Esophagus squamous epithelium (tissue), 5 donors: ENCODE results near the gene WNK2. TPM values are rescaled to one million over a fixed set of nuclear protein-coding genes. Genes with fewer than 3 reads are reported as not detected.
A peak's percentile ranks its signal among the peaks of the same experiment; 100 is the strongest.

Source experiments
- DNase-seq: peaks from one replicate; lab custom pipeline; 2025; lab: John Stamatoyannopoulos, UW
- H3K27ac ChIP-seq, 4 donors: fragments of 200-600 bp; sonication (generic); one replicate each; pipeline ENCODE4 v1.5.1; 2016 to 2019; ENCODE audit warnings: mild to moderate bottlenecking in 1 of 4
- H3K27me3 ChIP-seq, 4 donors: fragments of 200-600 bp; sonication (generic); 1 replicate in 3 of 4; 2 replicates in 1 of 4; pipeline versions ENCODE4 v1.5.1 to v1.6.0; 2017 to 2021; ENCODE audit warnings: antibody characterized with exemption in 1 of 4
- H3K36me3 ChIP-seq, 3 donors: fragments of 200-600 bp; sonication (generic); one replicate each; pipeline ENCODE4 v1.5.1; 2016 to 2019
- H3K4me1 ChIP-seq, 3 donors: fragments of 200-600 bp; sonication (generic); one replicate each; pipeline ENCODE4 v1.5.1; 2017 to 2019
- H3K4me3 ChIP-seq, 4 donors: fragments of 200-600 bp; sonication (generic); 1 replicate in 3 of 4; 2 replicates in 1 of 4; pipeline ENCODE4 v1.5.1; 2016 to 2019; ENCODE audit warnings: mild to moderate bottlenecking in 2 of 4, moderate library complexity in 1 of 4
- H3K9me3 ChIP-seq, 3 donors: fragments of 200-600 bp; sonication (generic); one replicate each; pipeline ENCODE4 v1.5.1; 2016 to 2019
- POLR2A ChIP-seq, 4 donors: fragments of 450-650 bp; IDR thresholded peaks; one replicate each; pipeline ENCODE4 v1.6.1; 2017; ENCODE audit warnings: antibody characterized with exemption in 4 of 4, mild to moderate bottlenecking in 4 of 4, moderate library complexity in 3 of 4
- WGBS, 2 donors: methylation state at CpG; one replicate each; pipeline ENCODE4 v1.1.5; 2018; 5-methylcytosine and 5-hydroxymethylcytosine counted together
- intact Hi-C: fragments of 100-400 bp; cut with DNase I; formaldehyde crosslinking; loops from one replicate; pipeline ENCODE4 v1.15.0; 2022
- total RNA-seq, 4 donors: library from RNA; depleted of rRNA; stranded (reverse); fragments of >200 nt; gene quantifications; one replicate each; pipeline ENCODE4 v1.1.0, GENCODE V29; 2016
- TF ChIP-seq, protein P1 (sequence below), 6 experiments: fragments of 450-650 bp in 4 of 6; fragments of 200-600 bp in 2 of 6; sonication (generic) in 2 of 6; IDR thresholded peaks; one replicate each; pipeline ENCODE4 v1.5.1; 2016 to 2019; ENCODE audit warnings: antibody characterized with exemption in 6 of 6, mild to moderate bottlenecking in 4 of 6, moderate library complexity in 4 of 6
- donor health status: DM: yes; HTN: yes; CAD: no.

WNK2 gene
- total RNA-seq, 4 donors from 2014 or later: 0.40 to 8.8 (median 5.2) TPM

DNA sequence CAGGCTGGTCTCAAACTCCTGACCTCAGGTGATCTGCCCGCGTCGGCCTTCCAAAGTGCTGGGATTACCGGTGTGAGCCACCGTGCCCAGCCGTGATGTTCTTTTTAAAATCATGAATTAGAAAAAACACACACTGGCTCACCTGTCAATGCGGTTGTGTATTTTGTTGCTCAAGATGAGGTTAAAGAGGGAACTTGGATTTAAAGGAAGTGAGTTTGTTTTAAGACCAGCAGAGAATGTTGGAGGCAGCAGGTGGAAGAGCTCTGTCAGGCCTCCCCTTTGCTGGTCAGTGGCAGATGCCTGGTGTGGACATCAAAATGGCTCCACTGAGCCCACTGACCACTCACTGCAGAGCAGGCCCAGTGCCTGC lies 38.9 kb downstream of the WNK2 start:
- peak overlapping the region in 1 of 4 donors; percentile 12 for H3K27ac ChIP-seq
- DNase-seq: no peak
- no peak for TF ChIP-seq POLR2A (IDR thresholded peaks at IDR 0.05)
- TF ChIP-seq, protein P1, sequence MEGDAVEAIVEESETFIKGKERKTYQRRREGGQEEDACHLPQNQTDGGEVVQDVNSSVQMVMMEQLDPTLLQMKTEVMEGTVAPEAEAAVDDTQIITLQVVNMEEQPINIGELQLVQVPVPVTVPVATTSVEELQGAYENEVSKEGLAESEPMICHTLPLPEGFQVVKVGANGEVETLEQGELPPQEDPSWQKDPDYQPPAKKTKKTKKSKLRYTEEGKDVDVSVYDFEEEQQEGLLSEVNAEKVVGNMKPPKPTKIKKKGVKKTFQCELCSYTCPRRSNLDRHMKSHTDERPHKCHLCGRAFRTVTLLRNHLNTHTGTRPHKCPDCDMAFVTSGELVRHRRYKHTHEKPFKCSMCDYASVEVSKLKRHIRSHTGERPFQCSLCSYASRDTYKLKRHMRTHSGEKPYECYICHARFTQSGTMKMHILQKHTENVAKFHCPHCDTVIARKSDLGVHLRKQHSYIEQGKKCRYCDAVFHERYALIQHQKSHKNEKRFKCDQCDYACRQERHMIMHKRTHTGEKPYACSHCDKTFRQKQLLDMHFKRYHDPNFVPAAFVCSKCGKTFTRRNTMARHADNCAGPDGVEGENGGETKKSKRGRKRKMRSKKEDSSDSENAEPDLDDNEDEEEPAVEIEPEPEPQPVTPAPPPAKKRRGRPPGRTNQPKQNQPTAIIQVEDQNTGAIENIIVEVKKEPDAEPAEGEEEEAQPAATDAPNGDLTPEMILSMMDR (IDR thresholded peaks at IDR 0.05): no peak
- intact Hi-C loops: no loop called here
- H3K4me3 ChIP-seq: no peak overlapping the region
- no peaks in the 10 kb centered on the region for H3K36me3 ChIP-seq
- no peaks in the 10 kb centered on the region for H3K27me3 ChIP-seq
- WGBS, 2 donors: 67 to 71% methylated on average over 7 of the region's 7 CpGs
- peaks cover 7 to 28% (median 13%) of the 10 kb centered on the region in 3 donors for H3K4me1 ChIP-seq
- H3K9me3 ChIP-seq: no peaks in the 10 kb centered on the region

DNA sequence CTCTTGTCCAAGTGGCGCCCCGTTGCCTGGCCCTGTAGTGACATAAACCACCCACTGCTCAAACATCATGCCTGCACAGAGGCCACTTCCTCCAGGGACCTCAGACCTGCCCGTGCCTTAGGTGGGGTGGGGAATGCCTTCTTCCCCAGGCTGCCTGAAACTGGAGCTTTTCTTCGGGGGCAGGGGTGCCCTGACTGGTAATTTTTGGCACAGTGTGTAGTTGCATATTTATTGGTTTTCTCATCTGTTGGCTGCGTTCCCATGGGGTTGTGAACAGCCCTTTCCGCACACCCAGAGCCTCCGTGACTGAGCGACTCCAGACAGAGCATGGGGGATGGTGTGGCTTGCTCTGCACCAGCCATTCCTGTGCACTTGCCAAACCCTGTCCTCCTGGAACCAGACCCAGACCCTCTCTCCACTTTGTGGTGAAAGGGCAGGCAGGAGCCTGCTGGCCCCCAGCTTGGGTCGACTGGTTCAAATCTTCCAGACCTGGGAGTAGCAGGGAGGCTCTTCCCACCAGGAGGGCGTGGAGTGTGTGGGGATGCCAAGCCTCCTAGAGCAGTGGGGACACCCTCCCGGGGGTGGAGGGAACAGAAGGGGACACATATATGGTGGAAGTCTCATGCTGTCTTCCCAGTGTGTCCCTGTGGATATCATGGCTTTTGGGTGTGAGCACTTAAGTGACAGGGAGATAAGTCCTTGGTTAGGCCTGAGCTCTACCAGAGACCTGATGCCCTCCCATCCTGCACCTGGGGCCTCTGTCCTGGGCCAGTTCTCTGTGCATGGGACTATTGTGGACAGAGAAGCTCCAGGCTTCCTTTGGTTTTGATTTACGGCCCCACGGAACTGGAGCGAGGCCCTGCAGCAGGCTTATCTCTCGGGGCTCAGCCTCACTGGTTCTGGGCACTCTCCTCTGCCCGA lies 39.6 kb downstream of the WNK2 start:
- WGBS, 2 donors: 14 to 34% methylated on average over 4 to 7 of the region's 16 CpGs
- peaks cover 0 to 1% (median 0%) of the 10 kb centered on the region in 4 donors for H3K27me3 ChIP-seq
- DNase-seq: no peak

DNA sequence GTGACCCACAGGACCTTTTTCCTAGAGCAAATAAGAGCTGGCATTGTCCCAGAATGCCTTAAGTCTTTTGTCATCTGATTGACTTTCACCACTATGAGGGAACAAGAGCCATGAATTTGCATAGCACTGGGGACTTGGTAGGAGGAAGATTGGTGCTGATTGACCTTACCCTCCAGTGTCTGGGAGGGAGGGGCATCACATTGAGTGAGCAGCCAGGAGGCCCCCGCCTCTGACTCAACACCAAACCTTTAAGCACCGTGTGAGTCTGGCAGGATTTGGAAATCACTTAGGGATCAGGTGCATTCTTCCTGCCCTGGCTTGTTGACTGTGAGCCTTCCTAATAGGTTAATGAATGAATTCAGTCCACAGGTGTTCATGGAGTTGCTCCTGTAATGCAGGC lies 40.7 kb downstream of the WNK2 start:
- Histone ChIP-seq H3K27ac (no peak overlapping the region), H3K4me1 (peaks cover 7 to 28% (median 13%) of the 10 kb centered on the region in 3 donors), H3K27me3 (peaks cover 0 to 5% (median 0%) of the 10 kb centered on the region in 4 donors), H3K9me3 (no peaks in the 10 kb centered on the region), H3K36me3 (no peaks in the 10 kb centered on the region), H3K4me3 (no peak overlapping the region)
- intact Hi-C loops: no loop called here
- no peak for DNase-seq
- no CpG with 5 or more reads among the region's 2 CpGs for WGBS, 2 donors
- TF ChIP-seq, protein P1 (IDR thresholded peaks at IDR 0.05): no peak
- TF ChIP-seq POLR2A (IDR thresholded peaks at IDR 0.05): no peak

More for the DNA sequence above, 39.6 kb downstream of the WNK2 start:
- intact Hi-C loops: no loop called here
- peaks cover 7 to 28% (median 13%) of the 10 kb centered on the region in 3 donors for H3K4me1 ChIP-seq
- TF ChIP-seq, protein P1 (IDR thresholded peaks at IDR 0.05): no peak
- TF ChIP-seq POLR2A (IDR thresholded peaks at IDR 0.05): no peak
- no peaks in the 10 kb centered on the region for H3K36me3 ChIP-seq
- peak overlapping the region in 1 of 4 donors; percentile 12 for H3K27ac ChIP-seq
- H3K4me3 ChIP-seq: no peak overlapping the region
- H3K9me3 ChIP-seq: no peaks in the 10 kb centered on the region

DNA sequence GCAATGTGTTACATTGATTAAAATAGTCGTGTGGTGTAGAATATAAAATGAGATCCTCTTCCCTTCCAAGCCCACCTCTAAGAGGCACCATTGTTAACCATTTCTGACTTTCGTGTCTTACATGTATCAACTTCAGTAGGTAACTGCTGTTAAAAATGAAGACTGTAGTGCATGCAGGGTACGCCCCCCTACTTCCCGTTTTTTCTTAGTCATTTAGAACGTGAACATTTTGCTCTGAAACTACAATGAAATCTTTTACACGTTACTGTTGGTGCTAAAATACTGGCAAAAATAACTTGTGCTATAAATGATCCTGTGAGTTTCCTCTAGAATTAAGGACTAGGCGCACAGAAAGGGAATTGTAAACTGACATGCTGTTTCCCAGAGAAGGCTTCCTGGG lies 41.5 kb downstream of the WNK2 start:
- WGBS, 2 donors: 63 to 69% methylated on average over 7 of the region's 7 CpGs
- intact Hi-C loops: no loop called here
- Histone ChIP-seq H3K4me1 (peaks cover 7 to 28% (median 13%) of the 10 kb centered on the region in 3 donors), H3K27ac (no peak overlapping the region), H3K9me3 (no peaks in the 10 kb centered on the region), H3K4me3 (no peak overlapping the region), H3K27me3 (peaks cover 0 to 12% (median 0%) of the 10 kb centered on the region in 4 donors), H3K36me3 (no peaks in the 10 kb centered on the region)
- no peak for DNase-seq
- TF ChIP-seq, protein P1 (IDR thresholded peaks at IDR 0.05): no peak
- no peak for TF ChIP-seq POLR2A (IDR thresholded peaks at IDR 0.05)

DNA sequence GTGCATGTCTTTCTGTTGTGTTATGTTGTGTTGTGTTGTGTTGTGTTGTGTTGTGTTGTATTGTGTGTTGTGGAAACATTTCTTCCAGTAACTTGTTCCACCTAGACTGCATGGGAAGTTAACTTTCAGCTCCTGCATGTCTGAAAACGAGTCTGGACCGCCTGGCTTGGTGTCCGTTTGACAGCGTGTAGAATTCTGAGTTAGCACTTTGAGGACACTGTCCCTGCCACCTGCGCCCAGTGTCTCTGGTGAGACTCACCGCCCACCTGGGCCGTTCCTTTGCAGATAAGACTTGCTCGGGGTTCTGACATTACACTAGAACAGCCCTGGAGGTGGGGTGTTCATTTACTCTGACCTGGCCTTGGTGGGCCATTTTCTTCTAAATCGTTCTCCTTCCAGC lies 42.0 kb downstream of the WNK2 start:
- no peak overlapping the region for H3K4me3 ChIP-seq
- no peak for TF ChIP-seq POLR2A (IDR thresholded peaks at IDR 0.05)
- TF ChIP-seq, protein P1 (IDR thresholded peaks at IDR 0.05): no peak
- H3K9me3 ChIP-seq: no peaks in the 10 kb centered on the region
- peaks cover 7 to 28% (median 13%) of the 10 kb centered on the region in 3 donors for H3K4me1 ChIP-seq
- H3K27ac ChIP-seq: no peak overlapping the region
- DNase-seq: no peak
- H3K27me3 ChIP-seq: peaks cover 0 to 17% (median 0%) of the 10 kb centered on the region in 4 donors
- intact Hi-C loops: no loop called here
- WGBS, 2 donors: 89 to 90% methylated on average over 9 of the region's 9 CpGs
- no peaks in the 10 kb centered on the region for H3K36me3 ChIP-seq
